Measurements from ENCODE around the gene AFAP1. TPM values are rescaled to one million over a fixed set of nuclear protein-coding genes. Genes with fewer than 3 reads are reported as not detected.

AFAP1 gene
- total and polyA plus RNA-seq, 2 donors (not counting 3 experiments of a cell fraction or from before 2014, with no cell fraction given) = 32.3 to 103 TPM

DNA sequence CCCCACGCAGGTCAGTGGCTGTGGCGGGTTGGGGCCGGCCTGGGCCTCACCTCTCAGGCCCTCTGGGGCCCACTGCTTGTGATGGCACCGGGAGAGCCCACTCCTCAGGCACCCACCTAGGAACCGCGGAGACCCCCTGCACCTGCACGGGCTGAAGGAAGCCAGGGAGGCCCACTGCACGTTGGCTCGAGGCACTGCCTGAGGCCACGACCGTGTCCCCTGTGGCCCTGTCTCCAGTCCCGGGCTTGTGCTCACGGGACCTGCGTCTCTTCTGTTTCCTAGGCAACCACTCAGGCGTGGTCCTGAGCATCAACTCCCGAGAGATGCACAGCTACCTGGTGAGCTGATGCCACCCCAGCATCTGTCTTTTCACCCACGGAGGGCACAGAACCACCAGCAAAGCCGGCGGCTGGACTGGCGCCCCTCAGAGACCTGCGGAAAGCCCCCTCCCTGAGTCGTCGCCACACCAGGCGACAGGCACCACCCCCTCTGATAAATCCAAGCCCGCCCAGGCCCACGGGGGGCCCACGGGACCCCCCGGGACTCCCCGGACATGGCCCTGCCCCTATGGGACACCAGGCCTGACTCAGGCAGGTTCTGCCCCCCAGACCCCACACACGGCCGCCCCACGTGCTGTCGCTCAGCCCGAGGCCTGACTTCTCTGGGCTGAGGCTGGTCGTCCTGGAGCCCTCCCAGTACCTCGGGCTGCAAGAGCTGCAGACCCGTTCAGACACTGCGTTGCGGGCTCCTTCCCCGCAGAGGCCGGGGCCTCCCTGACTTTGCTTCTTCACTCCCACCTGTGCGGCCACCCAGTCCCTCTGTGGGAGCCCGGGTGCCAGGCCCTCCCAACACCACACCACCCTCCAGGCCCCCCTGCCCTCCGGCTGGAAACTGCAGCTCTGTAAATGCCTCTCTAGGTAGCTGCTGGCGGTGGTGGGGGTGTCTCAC lies 199.5 kb downstream of the AFAP1 start:
- POLR2A ChIA-PET = no interaction called here
- no peaks in the 10 kb centered on the region for H4K20me1 ChIP-seq (replicated peaks; ENCODE audit: control insufficient read depth, extremely low read depth, insufficient read depth, low read length)

More for the DNA sequence above, 199.5 kb downstream of the AFAP1 start:
- intact Hi-C loops (cut with micrococcal nuclease) = no loop called here
- H3K9me1 ChIP-seq (replicated peaks; ENCODE audit: control insufficient read depth, extremely low read depth, insufficient read depth, low read length) = no peaks in the 10 kb centered on the region
- H3K4me2 ChIP-seq (ENCODE audit: insufficient read depth, low read length) = no peak overlapping the region
- no peak for TF ChIP-seq POLR2AphosphoS5 (IDR thresholded peaks at IDR 0.05; ENCODE audit: insufficient read depth, low read depth, low read length)
- no peak for TF ChIP-seq GATA2 (IDR thresholded peaks at IDR 0.05; ENCODE audit: insufficient read depth, insufficient read length, low read depth, low read length)
- no peak for TF ChIP-seq FOS (IDR thresholded peaks at IDR 0.05; ENCODE audit: borderline replicate concordance, insufficient read depth, low read length)
- TF ChIP-seq, protein P1, sequence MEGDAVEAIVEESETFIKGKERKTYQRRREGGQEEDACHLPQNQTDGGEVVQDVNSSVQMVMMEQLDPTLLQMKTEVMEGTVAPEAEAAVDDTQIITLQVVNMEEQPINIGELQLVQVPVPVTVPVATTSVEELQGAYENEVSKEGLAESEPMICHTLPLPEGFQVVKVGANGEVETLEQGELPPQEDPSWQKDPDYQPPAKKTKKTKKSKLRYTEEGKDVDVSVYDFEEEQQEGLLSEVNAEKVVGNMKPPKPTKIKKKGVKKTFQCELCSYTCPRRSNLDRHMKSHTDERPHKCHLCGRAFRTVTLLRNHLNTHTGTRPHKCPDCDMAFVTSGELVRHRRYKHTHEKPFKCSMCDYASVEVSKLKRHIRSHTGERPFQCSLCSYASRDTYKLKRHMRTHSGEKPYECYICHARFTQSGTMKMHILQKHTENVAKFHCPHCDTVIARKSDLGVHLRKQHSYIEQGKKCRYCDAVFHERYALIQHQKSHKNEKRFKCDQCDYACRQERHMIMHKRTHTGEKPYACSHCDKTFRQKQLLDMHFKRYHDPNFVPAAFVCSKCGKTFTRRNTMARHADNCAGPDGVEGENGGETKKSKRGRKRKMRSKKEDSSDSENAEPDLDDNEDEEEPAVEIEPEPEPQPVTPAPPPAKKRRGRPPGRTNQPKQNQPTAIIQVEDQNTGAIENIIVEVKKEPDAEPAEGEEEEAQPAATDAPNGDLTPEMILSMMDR (IDR thresholded peaks at IDR 0.05; ENCODE audit: extremely low read depth in 1 of 2, insufficient read depth in 1 of 2, low read depth in 1 of 2, low read length in 2 of 2) = no peak
- no peak for TF ChIP-seq MYC (IDR thresholded peaks at IDR 0.05; ENCODE audit: low read depth, low read length)
- TF ChIP-seq EZH2 (IDR thresholded peaks at IDR 0.05; ENCODE audit: borderline replicate concordance, low read depth, low read length, severe bottlenecking) = no peak
- CTCF ChIA-PET = interaction anchor here (1.3 kb wide), 1 partner anchor 23 kb away, joined by 3 read pairs; no protein-coding TSS in a partner anchor
- DNase-seq (ENCODE audit: low read depth, low spot score) (no peak), FAIRE-seq (no peak)
- no peaks in the 10 kb centered on the region for H3K36me3 ChIP-seq (ENCODE audit: control insufficient read depth in 2 of 2, extremely low read depth in 1 of 2, insufficient read depth in 2 of 2, low read length in 2 of 2)
- H3K79me2 ChIP-seq (ENCODE audit: control insufficient read depth, insufficient read depth, low read length) = no peaks in the 10 kb centered on the region
- no TSS peak for BruUV-seq (replicated peaks)
- H2AFZ ChIP-seq (ENCODE audit: low read depth, low read length) = no peak overlapping the region
- no peaks in the 10 kb centered on the region for H3K27me3 ChIP-seq (ENCODE audit: control insufficient read depth in 2 of 2, insufficient read depth in 2 of 2, low read length in 2 of 2)
- dilution Hi-C loops (cut with MboI; ENCODE audit: extremely low pct_ligation_motif_present, low sequenced_read_pairs) = no loop called here
- no peak overlapping the region for H3K27ac ChIP-seq (ENCODE audit: insufficient read depth, low read depth, low read length)
- H3K4me3 ChIP-seq (replicated peaks in 1 of 3; ENCODE audit: insufficient read depth in 1 of 3, low read depth in 1 of 3, low read length in 3 of 3) = no peak overlapping the region
- H3K9me3 ChIP-seq (replicated peaks; ENCODE audit: control insufficient read depth, insufficient read depth, low read length) = no peaks in the 10 kb centered on the region
- no peak overlapping the region for H3K9ac ChIP-seq (replicated peaks; ENCODE audit: extremely low read depth, insufficient read depth, low read length)
- no peaks in the 10 kb centered on the region for H3K4me1 ChIP-seq (ENCODE audit: control insufficient read depth, extremely low read depth, insufficient read depth, low read length)
